ENCODE data around the gene GALNT4.

- TF ChIP-seq, protein P1, sequence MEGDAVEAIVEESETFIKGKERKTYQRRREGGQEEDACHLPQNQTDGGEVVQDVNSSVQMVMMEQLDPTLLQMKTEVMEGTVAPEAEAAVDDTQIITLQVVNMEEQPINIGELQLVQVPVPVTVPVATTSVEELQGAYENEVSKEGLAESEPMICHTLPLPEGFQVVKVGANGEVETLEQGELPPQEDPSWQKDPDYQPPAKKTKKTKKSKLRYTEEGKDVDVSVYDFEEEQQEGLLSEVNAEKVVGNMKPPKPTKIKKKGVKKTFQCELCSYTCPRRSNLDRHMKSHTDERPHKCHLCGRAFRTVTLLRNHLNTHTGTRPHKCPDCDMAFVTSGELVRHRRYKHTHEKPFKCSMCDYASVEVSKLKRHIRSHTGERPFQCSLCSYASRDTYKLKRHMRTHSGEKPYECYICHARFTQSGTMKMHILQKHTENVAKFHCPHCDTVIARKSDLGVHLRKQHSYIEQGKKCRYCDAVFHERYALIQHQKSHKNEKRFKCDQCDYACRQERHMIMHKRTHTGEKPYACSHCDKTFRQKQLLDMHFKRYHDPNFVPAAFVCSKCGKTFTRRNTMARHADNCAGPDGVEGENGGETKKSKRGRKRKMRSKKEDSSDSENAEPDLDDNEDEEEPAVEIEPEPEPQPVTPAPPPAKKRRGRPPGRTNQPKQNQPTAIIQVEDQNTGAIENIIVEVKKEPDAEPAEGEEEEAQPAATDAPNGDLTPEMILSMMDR (IDR thresholded peaks at IDR 0.05 in 2 of 3, conservative IDR thresholded peaks at IDR 0.05 in 1 of 3; ENCODE audit: control insufficient read depth in 2 of 3, extremely low read depth in 1 of 3, insufficient read depth in 1 of 3, low read depth in 3 of 3, low read length in 3 of 3) = no peak
- no peak for TF ChIP-seq ZNF217 (IDR thresholded peaks at IDR 0.05)
- no peak for TF ChIP-seq CUX1 (IDR thresholded peaks at IDR 0.05; ENCODE audit: insufficient replicate concordance, low read depth, low read length)
- TF ChIP-seq, protein P2, sequence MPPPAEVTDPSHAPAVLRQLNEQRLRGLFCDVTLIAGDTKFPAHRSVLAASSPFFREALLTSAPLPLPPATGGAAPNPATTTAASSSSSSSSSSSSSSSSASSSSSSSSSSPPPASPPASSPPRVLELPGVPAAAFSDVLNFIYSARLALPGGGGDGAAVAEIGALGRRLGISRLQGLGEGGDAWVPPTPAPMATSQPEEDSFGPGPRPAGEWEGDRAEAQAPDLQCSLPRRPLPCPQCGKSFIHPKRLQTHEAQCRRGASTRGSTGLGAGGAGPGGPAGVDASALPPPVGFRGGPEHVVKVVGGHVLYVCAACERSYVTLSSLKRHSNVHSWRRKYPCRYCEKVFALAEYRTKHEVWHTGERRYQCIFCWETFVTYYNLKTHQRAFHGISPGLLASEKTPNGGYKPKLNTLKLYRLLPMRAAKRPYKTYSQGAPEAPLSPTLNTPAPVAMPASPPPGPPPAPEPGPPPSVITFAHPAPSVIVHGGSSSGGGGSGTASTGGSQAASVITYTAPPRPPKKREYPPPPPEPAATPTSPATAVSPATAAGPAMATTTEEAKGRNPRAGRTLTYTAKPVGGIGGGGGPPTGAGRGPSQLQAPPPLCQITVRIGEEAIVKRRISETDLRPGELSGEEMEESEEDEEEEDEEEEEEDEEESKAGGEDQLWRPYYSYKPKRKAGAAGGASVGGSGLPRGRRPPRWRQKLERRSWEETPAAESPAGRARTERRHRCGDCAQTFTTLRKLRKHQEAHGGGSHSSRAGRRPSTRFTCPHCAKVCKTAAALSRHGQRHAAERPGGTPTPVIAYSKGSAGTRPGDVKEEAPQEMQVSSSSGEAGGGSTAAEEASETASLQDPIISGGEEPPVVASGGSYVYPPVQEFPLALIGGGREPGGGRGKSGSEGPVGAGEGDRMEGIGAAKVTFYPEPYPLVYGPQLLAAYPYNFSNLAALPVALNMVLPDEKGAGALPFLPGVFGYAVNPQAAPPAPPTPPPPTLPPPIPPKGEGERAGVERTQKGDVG (CRISPR knock-in tag; IDR thresholded peaks at IDR 0.05) = no peak
- no peak for TF ChIP-seq EZH2 (IDR thresholded peaks at IDR 0.05; ENCODE audit: borderline replicate concordance, control insufficient read depth, low read depth, low read length)
- no peak for TF ChIP-seq POLR2AphosphoS2 (IDR thresholded peaks at IDR 0.05; ENCODE audit: low read depth, low read length)
- no peak for TF ChIP-seq RFX5 (IDR thresholded peaks at IDR 0.05; ENCODE audit: low read depth, low read length)
- TF ChIP-seq RCOR1 (conservative IDR thresholded peaks at IDR 0.05; ENCODE audit: low read depth, low read length) = no peak
- TF ChIP-seq JUNB (IDR thresholded peaks at IDR 0.05) = no peak
- no peak for TF ChIP-seq EED (IDR thresholded peaks at IDR 0.05; ENCODE audit: low read depth)
- TF ChIP-seq, protein P3, sequence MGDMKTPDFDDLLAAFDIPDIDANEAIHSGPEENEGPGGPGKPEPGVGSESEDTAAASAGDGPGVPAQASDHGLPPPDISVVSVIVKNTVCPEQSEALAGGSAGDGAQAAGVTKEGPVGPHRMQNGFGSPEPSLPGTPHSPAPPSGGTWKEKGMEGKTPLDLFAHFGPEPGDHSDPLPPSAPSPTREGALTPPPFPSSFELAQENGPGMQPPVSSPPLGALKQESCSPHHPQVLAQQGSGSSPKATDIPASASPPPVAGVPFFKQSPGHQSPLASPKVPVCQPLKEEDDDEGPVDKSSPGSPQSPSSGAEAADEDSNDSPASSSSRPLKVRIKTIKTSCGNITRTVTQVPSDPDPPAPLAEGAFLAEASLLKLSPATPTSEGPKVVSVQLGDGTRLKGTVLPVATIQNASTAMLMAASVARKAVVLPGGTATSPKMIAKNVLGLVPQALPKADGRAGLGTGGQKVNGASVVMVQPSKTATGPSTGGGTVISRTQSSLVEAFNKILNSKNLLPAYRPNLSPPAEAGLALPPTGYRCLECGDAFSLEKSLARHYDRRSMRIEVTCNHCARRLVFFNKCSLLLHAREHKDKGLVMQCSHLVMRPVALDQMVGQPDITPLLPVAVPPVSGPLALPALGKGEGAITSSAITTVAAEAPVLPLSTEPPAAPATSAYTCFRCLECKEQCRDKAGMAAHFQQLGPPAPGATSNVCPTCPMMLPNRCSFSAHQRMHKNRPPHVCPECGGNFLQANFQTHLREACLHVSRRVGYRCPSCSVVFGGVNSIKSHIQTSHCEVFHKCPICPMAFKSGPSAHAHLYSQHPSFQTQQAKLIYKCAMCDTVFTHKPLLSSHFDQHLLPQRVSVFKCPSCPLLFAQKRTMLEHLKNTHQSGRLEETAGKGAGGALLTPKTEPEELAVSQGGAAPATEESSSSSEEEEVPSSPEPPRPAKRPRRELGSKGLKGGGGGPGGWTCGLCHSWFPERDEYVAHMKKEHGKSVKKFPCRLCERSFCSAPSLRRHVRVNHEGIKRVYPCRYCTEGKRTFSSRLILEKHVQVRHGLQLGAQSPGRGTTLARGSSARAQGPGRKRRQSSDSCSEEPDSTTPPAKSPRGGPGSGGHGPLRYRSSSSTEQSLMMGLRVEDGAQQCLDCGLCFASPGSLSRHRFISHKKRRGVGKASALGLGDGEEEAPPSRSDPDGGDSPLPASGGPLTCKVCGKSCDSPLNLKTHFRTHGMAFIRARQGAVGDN (IDR thresholded peaks at IDR 0.05) = no peak
- TF ChIP-seq POLR2AphosphoS5 (IDR thresholded peaks at IDR 0.05; ENCODE audit: low read length) = no peak
These were observed 16.0 kb upstream of the GALNT4 start for GRCh38 chr12:89540586-89540985.
